ENCODE measurements around the gene TAOK2. TPM values are rescaled to one million over a fixed set of nuclear protein-coding genes. Genes with fewer than 3 reads are reported as not detected.

TAOK2 gene
- total RNA-seq, 1 experiment from 2014 or later = 56.7 TPM

DNA sequence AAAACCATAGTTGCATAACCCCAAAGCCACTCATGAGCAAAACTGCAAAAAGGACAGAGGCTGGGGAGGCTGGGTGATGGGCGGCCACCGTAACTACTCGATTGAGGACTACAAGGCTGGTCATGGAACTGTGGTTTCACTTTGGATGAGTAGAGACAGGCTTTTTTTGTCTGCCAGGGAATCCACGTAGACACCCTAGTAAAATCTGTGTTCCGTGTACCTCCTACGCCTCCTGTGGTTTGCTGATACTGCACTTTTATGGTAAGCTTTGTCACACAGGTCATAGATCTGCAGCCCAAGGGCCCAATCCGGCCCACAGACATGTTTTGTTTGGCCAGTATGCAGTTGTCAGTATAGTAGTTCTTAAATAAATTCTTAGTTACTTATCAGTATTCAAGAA lies 59.6 kb downstream of the TAOK2 start:
- DNase-seq (ENCODE audit: low read depth, low spot score) (no peak), ATAC-seq (no peak)
- intact Hi-C loops (cut with micrococcal nuclease) = loop anchor here (2.0 kb wide), 1 partner anchor 340 kb away; no protein-coding TSS in a partner anchor
- no peaks in the 10 kb centered on the region for H3K9me3 ChIP-seq (ENCODE audit: control insufficient read depth in 1 of 2, insufficient read depth in 1 of 2, low read depth in 1 of 2, low read length in 2 of 2)
- H3K9me2 ChIP-seq (ENCODE audit: insufficient read depth) = no peaks in the 10 kb centered on the region
- H3K4me3 ChIP-seq (replicated peaks in 1 of 2; ENCODE audit: low read depth in 1 of 2, low read length in 2 of 2) = no peak overlapping the region
- H3K9ac ChIP-seq (ENCODE audit: low read length) = no peak overlapping the region
- H4K20me1 ChIP-seq (ENCODE audit: insufficient read depth) = no peaks in the 10 kb centered on the region
- H3K4me1 ChIP-seq (ENCODE audit: control insufficient read depth in 1 of 2, insufficient read depth in 2 of 2, low read length in 2 of 2) = peaks cover 0 to 5% of the 10 kb centered on the region in 2 experiments; a peak in 2 of 4 replicates
- no peak overlapping the region for H3K4me2 ChIP-seq (ENCODE audit: low read length)
- H3K36me3 ChIP-seq (ENCODE audit: control insufficient read depth in 1 of 2, insufficient read depth in 2 of 2, low read length in 2 of 2) = no peaks in the 10 kb centered on the region
- no TSS peak for BruUV-seq (replicated peaks)
- H3K27me3 ChIP-seq (ENCODE audit: insufficient read depth, low read length) = no peaks in the 10 kb centered on the region
- H2AFZ ChIP-seq (ENCODE audit: low read depth, low read length, poor library complexity, severe bottlenecking) = no peak overlapping the region
- ChIA-PET POLR2A (no interaction called here), RAD21 (ENCODE audit: low non-redundant PET in 1 of 2, low total read pairs in 2 of 2, uncharacterized antibody in 2 of 2, unreplicated experiment in 2 of 2) (interaction anchor here in 1 of 2 experiments (0.6 to 2.5 kb wide), 2 partner anchors 333 to 338 kb away, joined by 6 to 8 read pairs; no protein-coding TSS in a partner anchor), CTCF (interaction anchor here (1.3 to 2.6 kb wide), 3 partner anchors 16 to 333 kb away, joined by 3 to 34 read pairs (median 8); no protein-coding TSS in a partner anchor)
- no peak overlapping the region for H3K27ac ChIP-seq (ENCODE audit: low read depth, low read length)
- TF ChIP-seq EZH2phosphoT487 (IDR thresholded peaks at IDR 0.05; ENCODE audit: borderline replicate concordance) = no peak
- TF ChIP-seq ELF1 (IDR thresholded peaks at IDR 0.05; ENCODE audit: borderline replicate concordance, low read depth) = no peak
- TF ChIP-seq JUND (IDR thresholded peaks at IDR 0.05) = no peak
- no peak for TF ChIP-seq ZNF274 (IDR thresholded peaks at IDR 0.05; ENCODE audit: low read depth, low read length)
- no peak for TF ChIP-seq POLR2AphosphoS5 (IDR thresholded peaks at IDR 0.05; ENCODE audit: low read depth, low read length)
- TF ChIP-seq CEBPB (IDR thresholded peaks at IDR 0.05; ENCODE audit: low read depth) = no peak
- no peak for TF ChIP-seq TCF7L2 (IDR thresholded peaks at IDR 0.05; ENCODE audit: borderline replicate concordance, extremely low read depth, insufficient read depth, insufficient read length)
- TF ChIP-seq SIN3A (IDR thresholded peaks at IDR 0.05; ENCODE audit: low read depth) = no peak
- no peak for TF ChIP-seq YY1 (IDR thresholded peaks at IDR 0.05; ENCODE audit: extremely low read depth, insufficient replicate concordance, low read depth, low read length)
- TF ChIP-seq, protein P1, sequence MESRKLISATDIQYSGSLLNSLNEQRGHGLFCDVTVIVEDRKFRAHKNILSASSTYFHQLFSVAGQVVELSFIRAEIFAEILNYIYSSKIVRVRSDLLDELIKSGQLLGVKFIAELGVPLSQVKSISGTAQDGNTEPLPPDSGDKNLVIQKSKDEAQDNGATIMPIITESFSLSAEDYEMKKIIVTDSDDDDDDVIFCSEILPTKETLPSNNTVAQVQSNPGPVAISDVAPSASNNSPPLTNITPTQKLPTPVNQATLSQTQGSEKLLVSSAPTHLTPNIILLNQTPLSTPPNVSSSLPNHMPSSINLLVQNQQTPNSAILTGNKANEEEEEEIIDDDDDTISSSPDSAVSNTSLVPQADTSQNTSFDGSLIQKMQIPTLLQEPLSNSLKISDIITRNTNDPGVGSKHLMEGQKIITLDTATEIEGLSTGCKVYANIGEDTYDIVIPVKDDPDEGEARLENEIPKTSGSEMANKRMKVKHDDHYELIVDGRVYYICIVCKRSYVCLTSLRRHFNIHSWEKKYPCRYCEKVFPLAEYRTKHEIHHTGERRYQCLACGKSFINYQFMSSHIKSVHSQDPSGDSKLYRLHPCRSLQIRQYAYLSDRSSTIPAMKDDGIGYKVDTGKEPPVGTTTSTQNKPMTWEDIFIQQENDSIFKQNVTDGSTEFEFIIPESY (IDR thresholded peaks at IDR 0.05; ENCODE audit: extremely low read depth, insufficient replicate concordance, low read length) = no peak
- TF ChIP-seq, protein P2, sequence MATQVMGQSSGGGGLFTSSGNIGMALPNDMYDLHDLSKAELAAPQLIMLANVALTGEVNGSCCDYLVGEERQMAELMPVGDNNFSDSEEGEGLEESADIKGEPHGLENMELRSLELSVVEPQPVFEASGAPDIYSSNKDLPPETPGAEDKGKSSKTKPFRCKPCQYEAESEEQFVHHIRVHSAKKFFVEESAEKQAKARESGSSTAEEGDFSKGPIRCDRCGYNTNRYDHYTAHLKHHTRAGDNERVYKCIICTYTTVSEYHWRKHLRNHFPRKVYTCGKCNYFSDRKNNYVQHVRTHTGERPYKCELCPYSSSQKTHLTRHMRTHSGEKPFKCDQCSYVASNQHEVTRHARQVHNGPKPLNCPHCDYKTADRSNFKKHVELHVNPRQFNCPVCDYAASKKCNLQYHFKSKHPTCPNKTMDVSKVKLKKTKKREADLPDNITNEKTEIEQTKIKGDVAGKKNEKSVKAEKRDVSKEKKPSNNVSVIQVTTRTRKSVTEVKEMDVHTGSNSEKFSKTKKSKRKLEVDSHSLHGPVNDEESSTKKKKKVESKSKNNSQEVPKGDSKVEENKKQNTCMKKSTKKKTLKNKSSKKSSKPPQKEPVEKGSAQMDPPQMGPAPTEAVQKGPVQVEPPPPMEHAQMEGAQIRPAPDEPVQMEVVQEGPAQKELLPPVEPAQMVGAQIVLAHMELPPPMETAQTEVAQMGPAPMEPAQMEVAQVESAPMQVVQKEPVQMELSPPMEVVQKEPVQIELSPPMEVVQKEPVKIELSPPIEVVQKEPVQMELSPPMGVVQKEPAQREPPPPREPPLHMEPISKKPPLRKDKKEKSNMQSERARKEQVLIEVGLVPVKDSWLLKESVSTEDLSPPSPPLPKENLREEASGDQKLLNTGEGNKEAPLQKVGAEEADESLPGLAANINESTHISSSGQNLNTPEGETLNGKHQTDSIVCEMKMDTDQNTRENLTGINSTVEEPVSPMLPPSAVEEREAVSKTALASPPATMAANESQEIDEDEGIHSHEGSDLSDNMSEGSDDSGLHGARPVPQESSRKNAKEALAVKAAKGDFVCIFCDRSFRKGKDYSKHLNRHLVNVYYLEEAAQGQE (IDR thresholded peaks at IDR 0.05; ENCODE audit: low read depth) = no peak
- TF ChIP-seq, protein P3, sequence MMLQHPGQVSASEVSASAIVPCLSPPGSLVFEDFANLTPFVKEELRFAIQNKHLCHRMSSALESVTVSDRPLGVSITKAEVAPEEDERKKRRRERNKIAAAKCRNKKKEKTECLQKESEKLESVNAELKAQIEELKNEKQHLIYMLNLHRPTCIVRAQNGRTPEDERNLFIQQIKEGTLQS (IDR thresholded peaks at IDR 0.05) = no peak
- TF ChIP-seq, protein P4, sequence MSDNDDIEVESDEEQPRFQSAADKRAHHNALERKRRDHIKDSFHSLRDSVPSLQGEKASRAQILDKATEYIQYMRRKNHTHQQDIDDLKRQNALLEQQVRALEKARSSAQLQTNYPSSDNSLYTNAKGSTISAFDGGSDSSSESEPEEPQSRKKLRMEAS (IDR thresholded peaks at IDR 0.05) = no peak
- TF ChIP-seq FOSL1 (IDR thresholded peaks at IDR 0.05; ENCODE audit: low read depth) = no peak
- H3K79me2 ChIP-seq (ENCODE audit: insufficient read depth, low read length) = no peaks in the 10 kb centered on the region
